HG03565 (cell line): ENCODE measurements around the gene GOLGA3.
"Not testable (repeated sequence)": the region's sequence is repeated elsewhere in the genome, so short reads cannot be mapped to it uniquely, and the experiment has no call there.

Experiments used
- ATAC-seq: cut with Tn5 transposase; IDR thresholded peaks from one replicate; pipeline ENCODE4 v1.9.1; 2021; ENCODE audit warnings: mild to moderate bottlenecking, moderate library complexity; ENCODE audit not compliant: unreplicated experiment

GOLGA3 gene

DNA sequence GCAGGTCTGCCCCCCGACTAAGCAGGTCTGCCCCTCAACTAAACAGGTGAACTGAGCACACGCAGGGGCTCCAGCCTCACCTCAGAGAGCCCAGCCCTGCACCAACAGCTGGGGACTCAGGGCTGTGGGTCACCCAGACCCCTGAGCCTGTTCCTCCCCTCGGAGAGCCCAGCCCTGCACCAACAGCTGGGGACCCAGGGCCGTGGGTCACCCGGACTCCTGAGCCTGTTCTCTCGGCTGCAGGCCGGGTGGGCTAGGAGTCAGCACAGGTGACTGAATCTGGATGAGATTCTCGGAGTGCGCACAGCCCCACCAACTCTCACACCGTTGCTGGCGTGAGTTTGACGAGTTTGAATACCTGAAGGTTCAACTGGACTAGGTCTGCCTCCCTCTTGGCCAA lies 46.7 kb downstream of the GOLGA3 start:
- ATAC-seq: no peak

- no peak for ATAC-seq
Measured at GRCh38 chr12:132779781-132780353, 48.8 kb downstream of the GOLGA3 start.

- ATAC-seq: no peak
Measured at GRCh38 chr12:132777614-132778013, 51.1 kb downstream of the GOLGA3 start.

DNA sequence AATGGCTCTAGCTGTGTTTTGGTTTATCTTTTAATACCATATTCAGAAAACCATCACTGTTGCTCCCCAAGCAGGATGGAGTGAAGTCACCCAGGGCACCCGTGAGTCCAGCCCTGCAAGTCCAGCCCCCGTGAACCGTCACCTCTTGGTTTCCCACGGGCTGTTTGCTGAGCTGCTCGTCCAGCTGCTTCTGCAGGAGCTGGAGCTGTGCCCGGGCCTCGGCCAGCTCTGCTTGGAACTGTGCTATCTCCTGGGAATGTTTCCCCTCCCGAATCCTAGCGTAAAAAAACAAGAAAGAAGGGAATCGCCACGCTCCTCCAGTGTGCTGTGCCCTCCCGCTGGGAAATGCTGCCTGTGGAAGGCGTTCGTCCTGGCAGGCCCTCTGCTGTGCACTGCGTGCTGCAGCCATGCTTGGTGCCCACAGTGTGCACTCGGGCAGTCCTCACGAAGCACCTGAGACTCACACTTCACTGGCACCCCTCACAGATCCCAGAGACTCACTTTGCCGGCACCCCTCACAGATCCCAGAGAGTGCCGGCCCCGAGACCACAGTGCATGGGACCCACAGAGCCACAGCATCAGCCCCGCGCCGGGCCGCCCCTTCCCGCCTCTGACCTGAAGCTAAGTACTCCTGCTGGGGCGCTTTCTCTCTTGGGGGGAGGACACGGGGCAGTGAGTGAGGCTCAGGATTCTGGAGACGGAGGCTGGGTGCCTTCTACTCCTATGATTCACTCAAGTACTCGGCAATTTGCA lies 51.7 kb downstream of the GOLGA3 start:
- no peak for ATAC-seq

DNA sequence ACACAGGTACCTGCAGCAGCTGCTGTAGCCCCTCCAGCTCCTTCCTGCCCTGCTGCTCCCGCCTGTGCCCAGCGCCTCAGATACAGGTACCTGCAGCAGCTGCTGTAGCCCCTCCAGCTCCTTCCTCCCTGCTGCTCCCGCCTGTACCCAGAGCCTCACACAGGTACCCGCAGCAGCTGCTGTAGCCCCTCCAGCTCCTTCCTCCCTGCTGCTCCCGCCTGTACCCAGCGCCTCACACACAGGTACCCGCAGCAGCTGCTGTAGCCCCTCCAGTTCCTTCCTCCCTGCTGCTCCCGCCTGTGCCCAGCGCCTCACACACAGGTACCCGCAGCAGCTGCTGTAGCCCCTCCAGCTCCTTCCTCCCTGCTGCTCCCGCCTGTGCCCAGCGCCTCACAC lies 52.4 kb downstream of the GOLGA3 start:
- not testable (repeated sequence) for ATAC-seq

GRCh38 chr12:132775502-132776229 lies 53.0 kb downstream of the GOLGA3 start:
- ATAC-seq: no peak

GRCh38 chr12:132774646-132775275 lies 53.9 kb downstream of the GOLGA3 start:
- no peak for ATAC-seq

DNA sequence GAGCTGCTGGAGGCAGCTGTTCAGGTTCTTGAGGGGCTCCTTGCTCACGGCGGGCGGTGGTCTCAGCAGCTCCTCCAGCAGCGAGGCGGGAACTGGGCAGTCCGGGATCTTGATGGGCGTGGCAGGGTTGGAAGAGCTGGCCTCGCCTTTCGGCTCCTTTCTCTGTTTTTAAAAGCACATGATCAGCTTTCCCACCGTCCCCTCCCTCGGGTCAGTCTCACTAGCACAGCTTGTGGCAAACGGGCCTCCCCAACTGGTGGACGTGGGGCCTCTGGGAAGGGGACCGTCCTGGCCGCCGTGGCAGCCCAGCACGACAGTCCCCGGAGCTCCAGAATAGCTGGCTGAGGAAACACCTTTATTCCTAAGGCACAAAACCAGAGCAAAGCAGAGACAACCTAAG lies 54.5 kb downstream of the GOLGA3 start:
- no peak for ATAC-seq

GRCh38 chr12:132773077-132773955 lies 55.4 kb downstream of the GOLGA3 start:
- ATAC-seq: no peak

- no peak for ATAC-seq
Measured at GRCh38 chr12:132772606-132773005, 56.1 kb downstream of the GOLGA3 start.

DNA sequence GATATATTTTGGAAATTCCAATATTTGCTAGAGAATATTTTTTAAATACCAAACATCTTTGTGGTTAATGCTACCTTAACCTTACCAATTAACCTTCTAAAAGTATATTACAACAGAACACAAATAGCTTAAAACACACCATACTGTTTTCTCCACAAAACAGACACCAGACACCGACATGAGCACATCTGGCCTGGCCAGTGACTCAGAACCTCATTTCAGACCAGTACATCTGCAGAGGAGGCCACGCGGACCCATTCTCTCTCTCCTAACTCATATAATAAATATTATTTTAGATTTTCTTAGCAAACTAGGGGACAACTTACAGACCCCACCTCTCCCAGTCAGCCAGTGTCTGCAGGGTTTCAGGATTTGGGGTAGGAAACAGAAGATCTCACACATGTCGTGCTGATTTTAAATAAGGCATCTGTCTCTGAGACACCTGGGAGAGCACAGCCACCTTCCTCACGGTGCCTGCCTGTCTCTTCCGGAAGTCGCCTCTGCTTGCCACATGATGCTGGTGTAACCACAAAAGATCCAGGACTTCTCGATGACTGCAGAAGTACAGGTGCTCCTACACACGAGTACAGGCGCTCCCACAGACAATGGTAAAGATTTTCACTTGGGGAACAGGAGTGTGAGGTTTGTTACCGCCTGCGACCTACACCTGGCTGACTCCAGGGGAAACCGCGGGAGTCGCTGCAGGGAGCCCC lies 57.4 kb downstream of the GOLGA3 start:
- no peak for ATAC-seq

- ATAC-seq: no peak
Measured at GRCh38 chr12:132766380-132767085, 62.1 kb downstream of the GOLGA3 start.

GRCh38 chr12:132765361-132765760 lies 63.3 kb downstream of the GOLGA3 start:
- ATAC-seq: no peak

DNA sequence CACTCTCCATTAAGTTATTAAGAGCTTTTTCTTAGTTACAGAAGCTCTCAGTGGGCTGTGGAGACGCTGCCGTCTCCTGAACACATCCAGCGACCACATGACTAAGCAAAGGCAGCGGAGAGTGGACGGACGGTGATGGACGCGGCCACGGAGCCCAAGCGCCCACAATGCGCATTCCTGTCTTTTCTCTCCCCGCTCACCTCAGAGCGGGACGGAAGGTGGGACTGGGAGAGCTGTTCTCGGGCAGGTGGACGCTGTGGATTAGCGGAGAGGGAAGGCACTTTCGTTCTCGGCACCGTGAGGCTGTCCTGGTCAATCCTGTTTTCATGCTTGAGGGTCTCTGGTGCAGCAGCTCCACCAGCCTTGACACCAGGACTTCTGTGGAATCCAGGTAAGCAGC lies 64.4 kb downstream of the GOLGA3 start:
- no peak for ATAC-seq

- ATAC-seq: peak; percentile 40
Measured at GRCh38 chr12:132761921-132762583, 66.6 kb downstream of the GOLGA3 start.

- ATAC-seq: peak; percentile 28
Measured at GRCh38 chr12:132761032-132761920, 67.4 kb downstream of the GOLGA3 start, which contains the start of gene ANKLE2. ANKLE2 (minus strand) TSS chr12:132761832; CDS start chr12:132761798, 34 bp downstream.

- ATAC-seq: no peak
Measured at GRCh38 chr12:132759359-132759758, 69.3 kb downstream of the GOLGA3 start.

DNA sequence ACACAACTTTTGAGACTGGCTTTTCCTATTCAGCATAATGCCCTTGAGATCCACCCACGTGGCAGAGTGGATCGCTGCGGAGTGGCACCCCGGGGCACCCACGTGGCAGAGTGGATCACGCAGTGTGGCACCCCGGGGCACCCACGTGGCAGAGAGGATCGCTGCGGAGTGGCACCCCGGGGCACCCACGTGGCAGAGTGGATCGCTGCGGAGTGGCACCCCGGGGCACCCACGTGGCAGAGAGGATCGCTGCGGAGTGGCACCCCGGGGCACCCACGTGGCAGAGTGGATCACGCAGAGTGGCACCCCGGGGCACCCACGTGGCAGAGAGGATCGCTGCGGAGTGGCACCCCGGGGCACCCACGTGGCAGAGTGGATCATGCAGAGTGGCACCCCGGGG lies 69.8 kb downstream of the GOLGA3 start:
- ATAC-seq: not testable (repeated sequence)
